Measurements from ENCODE around the gene MIP. TPM values are rescaled to one million over a fixed set of nuclear protein-coding genes. Genes with fewer than 3 reads are reported as not detected.

Gene MIP
- total RNA-seq, 1 donor from 2014 or later: not detected

- Mint-ChIP-seq H3K36me3 (ENCODE audit: low read depth) (peaks cover 4% of the 10 kb centered on the region), H3K4me3 (peak overlapping the region; percentile 91), H3K4me1 (peaks cover 20% of the 10 kb centered on the region), H3K27me3 (ENCODE audit: low read depth) (no peaks in the 10 kb centered on the region), H3K27ac (ENCODE audit: unreplicated experiment) (peak overlapping the region; percentile 96), H3K9me3 (no peaks in the 10 kb centered on the region)
- DNase-seq (ENCODE audit: low read depth, low spot score): no peak
- TF ChIP-seq, protein P1, sequence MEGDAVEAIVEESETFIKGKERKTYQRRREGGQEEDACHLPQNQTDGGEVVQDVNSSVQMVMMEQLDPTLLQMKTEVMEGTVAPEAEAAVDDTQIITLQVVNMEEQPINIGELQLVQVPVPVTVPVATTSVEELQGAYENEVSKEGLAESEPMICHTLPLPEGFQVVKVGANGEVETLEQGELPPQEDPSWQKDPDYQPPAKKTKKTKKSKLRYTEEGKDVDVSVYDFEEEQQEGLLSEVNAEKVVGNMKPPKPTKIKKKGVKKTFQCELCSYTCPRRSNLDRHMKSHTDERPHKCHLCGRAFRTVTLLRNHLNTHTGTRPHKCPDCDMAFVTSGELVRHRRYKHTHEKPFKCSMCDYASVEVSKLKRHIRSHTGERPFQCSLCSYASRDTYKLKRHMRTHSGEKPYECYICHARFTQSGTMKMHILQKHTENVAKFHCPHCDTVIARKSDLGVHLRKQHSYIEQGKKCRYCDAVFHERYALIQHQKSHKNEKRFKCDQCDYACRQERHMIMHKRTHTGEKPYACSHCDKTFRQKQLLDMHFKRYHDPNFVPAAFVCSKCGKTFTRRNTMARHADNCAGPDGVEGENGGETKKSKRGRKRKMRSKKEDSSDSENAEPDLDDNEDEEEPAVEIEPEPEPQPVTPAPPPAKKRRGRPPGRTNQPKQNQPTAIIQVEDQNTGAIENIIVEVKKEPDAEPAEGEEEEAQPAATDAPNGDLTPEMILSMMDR (conservative IDR thresholded peaks at IDR 0.05): no peak
Measured at GRCh38 chr12:56469007-56469930, 14.8 kb upstream of the MIP start.

- Mint-ChIP-seq H3K4me1 (peaks cover 25% of the 10 kb centered on the region), H3K27me3 (ENCODE audit: low read depth) (no peaks in the 10 kb centered on the region), H3K27ac (ENCODE audit: unreplicated experiment) (peak within 1 kb of the TSS; percentile 96), H3K36me3 (ENCODE audit: low read depth) (peaks cover 4% of the 10 kb centered on the region), H3K9me3 (no peaks in the 10 kb centered on the region), H3K4me3 (peak within 1 kb of the TSS; percentile 91)
- TF ChIP-seq, protein P1 (conservative IDR thresholded peaks at IDR 0.05): peak; percentile 41
- peak; percentile 81 for DNase-seq (ENCODE audit: low read depth, low spot score)
Measured at GRCh38 chr12:56468216-56469006, 14.0 kb upstream of the MIP start, which contains the start of gene SPRYD4. Gene SPRYD4, plus strand, starts transcription at chr12:56468578. Its CDS starts 14 bp downstream, at chr12:56468592.

- Mint-ChIP-seq H3K4me3 (peak overlapping the region; percentile 52), H3K27ac (ENCODE audit: unreplicated experiment) (peak overlapping the region; percentile 96), H3K4me1 (peaks cover 19% of the 10 kb centered on the region), H3K36me3 (ENCODE audit: low read depth) (no peaks in the 10 kb centered on the region), H3K27me3 (ENCODE audit: low read depth) (no peaks in the 10 kb centered on the region), H3K9me3 (no peaks in the 10 kb centered on the region)
- peak; percentile 30 for DNase-seq (ENCODE audit: low read depth, low spot score)
- TF ChIP-seq, protein P1 (conservative IDR thresholded peaks at IDR 0.05): no peak
Measured at GRCh38 chr12:56462565-56462964, 8.1 kb upstream of the MIP start.

- DNase-seq (ENCODE audit: low read depth, low spot score): no peak
- TF ChIP-seq, protein P1 (conservative IDR thresholded peaks at IDR 0.05): no peak
- Mint-ChIP-seq H3K27me3 (ENCODE audit: low read depth) (no peaks in the 10 kb centered on the region), H3K27ac (ENCODE audit: unreplicated experiment) (no peak overlapping the region), H3K4me3 (no peak overlapping the region), H3K4me1 (peaks cover 19% of the 10 kb centered on the region), H3K36me3 (ENCODE audit: low read depth) (no peaks in the 10 kb centered on the region), H3K9me3 (no peaks in the 10 kb centered on the region)
Measured at GRCh38 chr12:56461235-56462159, 7.0 kb upstream of the MIP start.

DNA sequence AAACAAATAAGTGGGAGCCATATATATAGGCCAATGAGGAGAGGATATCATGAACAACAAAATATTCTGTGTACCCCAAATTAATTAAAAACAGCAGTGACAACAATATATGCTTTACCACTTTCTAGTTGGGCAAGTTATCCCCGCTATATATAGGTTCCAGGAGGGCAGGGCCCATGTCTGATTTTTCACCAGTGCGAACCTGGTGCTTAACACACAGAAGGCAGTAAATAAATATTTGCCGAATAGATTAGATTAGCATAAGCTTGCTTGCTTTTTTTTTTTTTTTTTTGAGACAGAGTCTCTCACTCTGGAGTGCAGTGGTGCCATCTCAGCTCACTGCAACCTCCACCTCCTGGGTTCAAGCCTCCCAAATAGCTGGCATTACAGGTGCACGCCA is 3.4 kb upstream of the MIP start:
- Mint-ChIP-seq H3K4me3 (no peak overlapping the region), H3K4me1 (peaks cover 6% of the 10 kb centered on the region), H3K9me3 (no peaks in the 10 kb centered on the region), H3K27me3 (ENCODE audit: low read depth) (no peaks in the 10 kb centered on the region), H3K36me3 (ENCODE audit: low read depth) (no peaks in the 10 kb centered on the region), H3K27ac (ENCODE audit: unreplicated experiment) (no peak overlapping the region)
- TF ChIP-seq, protein P1 (conservative IDR thresholded peaks at IDR 0.05): no peak
- DNase-seq (ENCODE audit: low read depth, low spot score): no peak
